ENCODE measurements around the gene MYO3B.

GRCh38 chr2:170276056-170276455, 98.1 kb downstream of the MYO3B start:
- TF ChIP-seq CTCF (IDR thresholded peaks at IDR 0.05; ENCODE audit: low read depth, low read length) (no peak), EZH2phosphoT487 (IDR thresholded peaks at IDR 0.05; ENCODE audit: low read depth) (no peak)
